Stimulated activated CD8-positive, alpha-beta memory T cell treated with anti-CD3 and anti-CD28 coated beads, Interleukin-4, amount 100 ng/mL, for 4 hours (primary cell): ENCODE measurements around the gene CBFA2T3.
"Not testable (repeated sequence)": the region's sequence is repeated elsewhere in the genome, so short reads cannot be mapped to it uniquely, and the experiment has no call there.

Experiments
- DNase-seq, 2 donors: peaks; one replicate each; pipeline ENCODE4 v3.0.0-alpha.2; 2020; ENCODE audit warnings: low read depth in 2 of 2, low spot score in 1 of 2

Gene CBFA2T3

DNA sequence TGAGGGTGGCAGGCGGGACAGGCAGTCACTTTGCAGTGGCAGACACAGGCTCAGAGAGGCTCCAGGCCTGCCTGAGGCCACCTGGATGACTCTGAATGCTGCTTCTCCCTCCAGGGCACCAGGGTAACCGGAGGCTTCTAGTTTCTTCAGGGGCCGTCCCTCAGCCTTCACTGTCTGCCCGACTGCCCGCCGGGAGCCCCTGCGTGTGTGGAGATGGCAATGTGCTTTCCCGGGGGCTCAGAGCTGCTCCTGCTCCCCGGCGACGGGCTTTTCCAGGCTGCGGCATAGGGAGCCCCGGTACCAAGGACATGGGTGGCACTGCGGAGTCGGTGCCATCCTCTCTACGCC lies 51.5 kb downstream of the CBFA2T3 start:
- no peak for DNase-seq

DNA sequence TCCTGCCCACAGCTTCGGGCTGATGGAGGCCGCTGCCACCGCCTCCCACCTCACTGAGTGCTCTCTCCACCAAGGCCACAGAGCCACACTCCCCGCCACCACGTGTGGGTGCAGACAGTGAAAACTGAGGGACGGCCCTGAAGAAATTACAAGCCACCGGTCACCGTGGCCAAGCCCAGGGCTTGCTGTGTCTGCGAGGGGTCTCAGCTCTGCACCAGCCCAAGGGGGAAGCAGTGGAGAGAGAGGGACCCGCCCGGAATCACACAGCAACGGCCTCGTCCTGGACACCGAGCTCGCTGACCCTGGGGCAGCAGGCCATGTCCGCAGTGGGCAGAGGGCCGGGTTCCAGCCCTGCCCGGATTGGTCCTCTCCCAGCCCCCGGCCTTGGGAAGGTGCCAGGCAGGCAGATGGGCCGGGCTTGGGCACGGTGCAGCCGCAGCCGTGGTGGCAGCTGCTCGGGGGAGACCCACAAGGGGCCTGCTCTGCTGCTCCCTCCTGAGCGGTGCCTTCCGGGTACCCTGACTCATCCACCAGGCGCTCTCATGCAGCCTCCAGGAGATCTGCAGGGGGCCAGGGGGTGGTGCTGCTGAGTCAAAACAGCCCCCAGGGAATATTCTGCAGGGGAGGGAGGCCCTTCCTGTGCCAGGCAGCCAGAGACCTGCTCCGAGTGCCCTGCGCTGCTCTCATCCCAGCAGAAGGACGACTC lies 52.0 kb downstream of the CBFA2T3 start:
- DNase-seq, result no peak

DNA sequence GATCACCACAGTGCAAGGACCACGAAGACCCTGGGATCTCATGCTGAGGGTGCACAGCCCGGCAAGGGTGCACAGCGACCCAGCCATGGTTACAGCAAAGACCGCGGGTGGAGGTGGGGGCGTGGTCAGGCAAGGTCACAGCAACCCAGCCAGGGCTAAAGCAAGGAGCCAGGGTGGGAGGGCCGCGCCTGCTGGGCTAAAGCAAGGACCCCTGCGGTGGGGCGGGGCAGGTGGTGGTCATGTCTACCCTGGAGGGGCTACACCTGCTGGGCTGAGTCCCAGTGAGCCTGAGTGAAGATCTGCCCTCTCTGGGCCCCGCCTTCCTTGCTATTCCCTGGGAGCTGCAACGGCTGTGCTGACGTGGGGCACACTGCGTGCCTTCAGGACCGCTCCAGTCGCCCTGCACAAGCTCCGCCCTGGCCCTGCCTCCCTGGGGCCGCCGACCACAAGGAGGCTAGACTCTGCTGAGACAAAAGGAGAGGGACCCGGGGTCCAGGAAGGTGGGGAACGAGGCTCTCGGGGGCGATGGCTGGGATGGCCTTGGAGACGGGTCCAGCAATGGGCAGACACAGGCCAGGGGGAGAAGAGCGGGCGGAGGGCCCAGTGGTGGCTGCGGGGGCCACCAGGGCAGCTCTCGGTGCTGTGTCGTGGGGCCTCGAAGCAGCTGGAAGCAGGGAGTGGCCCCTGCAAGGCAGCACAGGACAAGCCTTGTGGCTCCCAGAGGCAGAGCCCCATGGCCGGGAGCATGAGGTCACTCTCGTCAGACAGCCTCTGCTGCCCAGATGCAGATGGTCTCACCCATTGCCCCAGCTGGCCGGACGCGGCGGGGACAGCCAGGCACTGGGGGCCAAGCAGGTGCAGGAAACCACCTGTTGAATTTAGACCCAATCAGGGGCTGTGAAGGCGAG lies 52.8 kb downstream of the CBFA2T3 start:
- DNase-seq, result no peak

DNA sequence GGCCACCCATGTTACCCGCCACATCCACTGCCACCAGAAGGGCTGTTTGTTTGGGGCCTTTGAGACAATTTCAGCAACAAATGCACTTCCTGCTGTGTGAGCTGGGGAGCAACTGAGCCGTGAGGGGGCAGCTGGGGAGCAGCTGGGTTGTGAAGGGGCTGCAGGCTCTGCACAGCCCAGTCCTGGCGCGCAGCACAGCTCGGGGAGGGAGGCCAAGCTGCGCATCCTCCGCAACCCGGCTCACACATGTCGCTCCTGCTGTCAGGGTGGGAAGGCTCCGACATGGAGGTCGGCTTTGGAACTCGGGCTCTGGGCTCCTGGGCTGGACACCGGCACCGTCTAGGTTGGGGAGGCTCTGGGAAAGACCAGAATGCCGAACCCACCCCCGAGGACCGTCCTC lies 53.6 kb downstream of the CBFA2T3 start:
- DNase-seq, result no peak

DNA sequence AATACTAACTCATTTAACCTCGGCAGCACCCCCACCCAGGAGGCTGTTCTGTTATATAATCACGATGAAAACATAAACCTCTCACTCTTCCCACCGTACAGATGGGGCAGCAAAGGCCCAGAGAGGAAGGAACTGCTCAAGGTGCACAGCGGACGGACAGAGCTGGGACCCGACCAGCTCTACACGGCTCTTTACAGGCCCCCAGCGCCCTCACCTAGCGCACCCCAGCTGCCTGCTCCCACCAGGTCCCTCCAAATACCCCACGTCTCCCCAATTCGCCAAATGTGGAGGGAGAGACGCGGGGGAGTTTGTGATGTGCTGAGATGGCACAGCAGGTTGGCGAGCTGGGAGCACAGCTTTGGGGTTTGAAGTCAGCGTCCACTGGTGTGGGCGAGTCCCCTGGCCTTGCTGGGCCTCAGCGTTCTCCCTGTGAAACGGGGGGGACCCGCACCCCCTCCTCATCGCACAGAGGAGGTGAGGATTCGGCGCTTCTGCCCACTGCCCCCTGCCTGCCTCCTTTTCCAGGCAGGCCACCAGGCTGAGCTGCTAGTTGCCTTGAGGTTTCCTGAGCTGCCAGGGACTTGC lies 54.1 kb downstream of the CBFA2T3 start:
- DNase-seq, result no peak

DNA sequence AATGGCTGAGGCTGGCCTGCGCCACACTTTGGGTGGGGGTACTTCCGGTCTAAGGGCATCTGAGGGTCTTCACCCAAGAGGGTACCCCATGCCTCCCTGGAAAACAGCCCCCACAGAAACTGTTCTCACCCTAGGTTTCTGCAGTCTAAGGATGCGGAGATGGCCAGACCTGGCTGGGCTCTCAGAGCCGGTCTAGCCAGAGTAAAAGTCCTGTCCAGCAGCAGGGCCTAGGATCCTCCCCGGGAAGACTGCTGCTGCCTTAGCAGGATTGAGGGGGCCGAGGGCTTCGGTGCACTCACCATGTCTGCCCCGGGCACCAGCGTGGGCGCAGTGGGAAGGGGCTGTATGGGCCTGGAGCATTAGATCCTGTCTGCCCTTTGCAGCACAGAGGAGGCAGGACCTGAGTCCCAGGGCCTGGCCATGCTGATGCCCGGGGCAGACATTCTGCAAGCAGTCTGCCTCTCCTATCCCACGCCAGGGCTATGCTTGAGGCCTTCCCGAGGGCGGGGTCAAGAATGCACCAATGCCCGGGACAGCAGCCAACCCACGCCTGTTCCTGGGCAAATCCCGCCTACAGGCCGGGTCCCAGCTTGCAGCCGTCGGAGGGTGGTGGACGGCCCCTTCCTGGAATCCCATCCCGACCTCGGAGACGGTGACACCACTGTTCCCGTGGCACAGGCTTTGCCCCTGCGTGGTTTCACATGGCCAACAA lies 54.7 kb downstream of the CBFA2T3 start:
- DNase-seq, result no peak

DNA sequence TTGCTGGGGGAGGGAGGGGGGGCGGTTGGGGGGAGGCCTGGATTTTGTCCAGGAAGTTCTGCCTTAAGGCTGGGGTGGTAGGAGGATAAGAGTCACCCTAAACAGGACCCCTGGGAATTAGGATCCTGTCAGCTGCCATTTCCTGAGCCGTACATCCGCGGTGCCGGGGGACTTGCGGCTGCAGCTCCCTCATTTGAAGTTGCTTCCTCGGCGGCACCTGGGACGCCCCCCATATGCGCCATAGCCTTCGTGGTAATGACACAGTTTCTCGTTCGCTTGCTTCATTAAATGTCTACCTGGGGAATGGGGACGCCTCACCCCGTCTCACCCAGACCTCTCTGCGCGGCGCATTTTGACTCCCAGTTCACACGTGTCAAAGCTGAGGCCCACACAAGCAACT lies 55.4 kb downstream of the CBFA2T3 start:
- DNase-seq, result no peak

DNA sequence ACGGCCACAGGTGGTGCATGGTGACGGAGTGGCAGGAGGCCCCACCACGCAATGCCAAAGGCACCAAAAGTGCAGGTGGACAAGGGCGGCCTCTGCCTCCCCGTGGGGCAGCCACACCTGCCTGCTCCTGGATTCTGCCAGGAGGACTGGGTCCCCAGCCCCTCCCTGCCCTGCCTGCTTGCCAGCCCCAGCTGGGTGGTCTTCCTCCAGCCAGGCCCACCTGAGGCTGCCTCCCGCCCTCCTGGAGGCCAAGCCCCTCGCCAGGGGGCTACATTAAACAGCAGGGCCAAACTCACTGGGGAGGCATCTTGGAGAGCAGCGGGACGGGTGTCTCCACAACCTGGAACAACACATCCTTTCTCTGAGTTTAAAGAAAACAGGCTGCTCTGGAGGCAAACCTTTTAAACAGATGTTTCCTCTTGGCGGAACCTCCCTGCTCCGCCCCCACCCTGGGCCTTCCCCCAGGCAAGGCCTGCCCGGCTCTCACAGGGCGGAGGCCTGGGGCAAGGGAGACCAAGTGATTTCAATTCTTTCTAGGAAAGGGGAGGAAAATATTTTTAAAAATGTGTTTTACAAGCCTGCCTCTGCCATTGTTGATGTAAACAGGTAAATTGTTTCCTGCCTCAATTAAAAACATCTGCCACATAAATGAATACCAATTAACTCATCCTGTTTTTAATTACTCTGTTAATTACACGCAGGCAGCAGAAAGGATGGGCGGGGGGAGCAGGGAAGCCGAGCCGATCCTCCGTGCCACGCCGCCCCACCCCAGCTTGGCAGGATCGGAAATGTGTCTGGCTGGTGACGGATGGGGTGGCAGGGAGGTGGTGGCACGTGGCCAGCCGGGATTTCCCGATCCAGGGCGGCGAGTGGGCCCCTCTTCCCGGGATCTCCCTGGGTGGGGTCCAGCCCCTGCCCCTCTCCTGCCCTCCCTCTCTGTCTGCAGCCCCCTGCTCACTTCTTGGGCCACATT lies 56.1 kb downstream of the CBFA2T3 start:
- DNase-seq, result no peak

DNA sequence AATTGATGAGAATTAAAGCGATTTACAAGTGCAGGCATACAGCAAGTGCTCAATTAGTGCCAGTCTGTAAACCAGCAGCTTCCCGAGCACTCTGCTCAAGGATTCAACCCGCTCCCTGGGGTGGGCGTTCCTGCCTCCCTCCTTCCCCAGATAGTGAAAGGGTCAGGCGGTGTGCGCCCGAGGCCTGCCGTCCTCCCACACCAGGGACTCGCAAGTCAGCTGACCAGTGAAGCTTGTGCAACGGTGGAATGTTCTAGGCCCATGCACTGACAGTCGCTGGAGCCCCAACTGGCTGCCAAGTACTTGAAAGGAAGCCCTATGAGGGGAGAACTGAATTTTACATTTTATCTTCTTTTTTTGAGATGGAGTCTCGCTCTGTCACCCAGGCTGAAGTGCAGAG lies 57.1 kb downstream of the CBFA2T3 start:
- DNase-seq, result no peak

DNA sequence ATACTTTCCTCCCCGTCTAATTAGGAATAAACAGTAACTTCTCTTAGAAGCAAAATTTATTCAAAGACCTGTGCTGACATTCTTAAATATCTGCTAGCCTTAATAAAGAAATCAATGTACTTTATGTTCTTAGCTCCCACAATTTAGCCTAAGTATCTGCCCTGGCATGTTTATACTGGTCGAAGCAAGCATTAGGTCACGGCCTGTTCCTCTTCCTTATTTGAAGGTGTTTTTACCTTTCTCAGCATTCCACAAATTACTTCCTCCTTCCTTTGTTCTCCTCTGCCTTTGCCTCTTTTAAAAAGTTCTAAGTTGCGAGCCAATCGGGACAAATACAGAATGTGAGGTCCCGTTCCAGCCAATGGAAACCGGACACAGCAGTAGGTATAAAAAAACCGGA lies 58.1 kb downstream of the CBFA2T3 start:
- not testable (repeated sequence) for DNase-seq

DNA sequence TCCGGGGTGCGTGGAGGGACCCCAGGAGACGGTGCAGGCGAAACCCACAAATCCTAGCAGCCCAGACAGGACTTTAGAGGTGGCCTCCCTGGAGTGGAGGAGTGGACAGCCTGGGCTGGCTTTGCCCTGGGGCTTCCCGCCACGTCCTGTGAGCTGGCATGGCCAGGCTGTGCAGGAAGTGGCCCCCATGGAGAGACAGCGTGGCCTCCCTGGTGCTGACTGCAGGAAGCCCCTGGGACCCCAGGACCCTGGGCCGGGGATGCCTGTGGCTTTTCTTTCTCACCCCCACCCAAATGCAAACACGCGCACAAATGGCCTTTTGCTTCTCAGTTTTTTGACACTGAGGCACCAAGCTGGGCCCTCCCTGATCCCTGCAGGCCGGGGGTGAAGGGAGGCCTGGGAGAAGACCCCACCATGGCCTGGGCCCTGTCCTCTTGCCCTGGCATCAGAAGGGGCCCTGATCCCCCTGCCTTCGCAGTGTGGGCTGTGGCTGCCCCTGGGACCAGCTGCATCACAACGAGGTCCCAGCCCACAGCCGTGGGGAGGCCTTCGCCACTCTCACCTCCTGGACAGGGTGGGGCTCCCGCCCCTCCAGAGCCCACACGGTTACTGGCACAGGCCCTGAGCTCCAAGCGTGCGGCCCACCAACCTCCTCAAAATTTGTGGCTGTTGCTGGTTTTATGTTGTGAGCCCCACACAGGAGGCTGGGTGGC lies 58.9 kb downstream of the CBFA2T3 start:
- no peak for DNase-seq

DNA sequence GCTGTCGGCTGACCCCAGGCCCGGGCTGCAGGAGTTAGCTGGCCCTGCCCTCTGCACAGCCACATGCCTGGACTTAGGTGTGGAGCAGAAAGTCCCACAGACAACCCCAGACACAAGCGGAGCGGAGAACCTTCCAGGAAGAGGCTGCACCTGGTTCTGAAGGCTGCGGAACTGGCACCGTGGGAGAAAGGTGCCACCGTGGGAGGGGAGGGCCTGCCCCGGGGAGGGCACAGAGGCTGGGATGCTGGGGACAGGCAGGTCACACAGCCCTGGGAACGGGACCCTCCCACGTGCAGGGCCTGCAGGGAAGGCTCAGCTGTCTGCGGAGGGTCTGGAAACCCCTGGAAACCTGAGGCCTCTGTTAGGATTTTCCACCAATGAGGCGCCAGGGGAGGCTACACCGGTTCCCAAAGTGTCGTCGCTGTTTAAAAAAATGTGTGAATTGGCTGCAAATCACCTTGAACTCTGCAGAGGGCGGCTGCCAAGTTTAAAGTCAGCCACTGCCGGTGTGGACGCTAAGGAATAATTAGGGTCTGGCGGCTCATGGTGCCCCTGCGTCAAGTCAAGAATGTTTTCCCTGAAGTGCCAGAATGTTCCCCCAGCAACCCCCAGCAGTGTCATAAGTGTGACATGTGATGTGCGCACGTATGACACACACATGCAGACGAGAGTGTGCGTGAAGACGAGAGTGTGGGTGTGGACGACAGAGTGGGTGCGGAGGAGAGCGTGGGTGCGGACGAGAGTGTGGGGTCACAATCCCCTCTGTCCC lies 59.7 kb downstream of the CBFA2T3 start:
- no peak for DNase-seq

DNA sequence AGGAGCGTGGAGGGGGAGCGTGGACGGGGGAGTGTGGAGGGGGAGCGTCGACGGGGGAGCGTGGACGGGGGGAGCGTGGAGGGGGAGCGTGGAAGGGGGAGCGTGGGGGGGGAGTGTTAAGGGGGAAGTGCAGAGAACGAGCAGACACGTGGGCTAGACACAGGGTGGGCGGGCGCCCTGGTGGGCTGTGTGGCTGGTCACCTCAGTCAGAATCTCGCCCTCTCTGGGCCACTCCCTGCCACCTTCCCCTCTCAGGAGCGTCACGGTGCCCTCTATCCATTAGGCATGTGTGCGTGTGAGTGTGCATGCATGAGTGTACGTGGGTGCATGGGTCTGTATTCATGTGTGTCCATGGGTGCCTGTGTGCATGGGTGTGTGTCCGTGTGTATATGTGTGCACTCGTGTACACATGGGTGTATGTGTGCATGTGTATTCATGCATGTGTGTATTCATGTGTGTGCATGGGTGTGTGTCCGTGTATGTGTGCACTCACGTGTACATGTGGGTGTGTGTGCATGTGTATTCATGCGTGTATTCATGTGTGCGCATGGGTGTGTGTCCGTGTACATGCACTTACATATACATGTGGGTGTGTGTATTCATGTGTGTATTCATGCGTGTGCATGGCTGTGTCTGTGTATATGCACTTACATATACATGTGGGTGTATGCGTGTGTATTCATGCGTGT lies 61.2 kb downstream of the CBFA2T3 start:
- DNase-seq, result no peak

DNA sequence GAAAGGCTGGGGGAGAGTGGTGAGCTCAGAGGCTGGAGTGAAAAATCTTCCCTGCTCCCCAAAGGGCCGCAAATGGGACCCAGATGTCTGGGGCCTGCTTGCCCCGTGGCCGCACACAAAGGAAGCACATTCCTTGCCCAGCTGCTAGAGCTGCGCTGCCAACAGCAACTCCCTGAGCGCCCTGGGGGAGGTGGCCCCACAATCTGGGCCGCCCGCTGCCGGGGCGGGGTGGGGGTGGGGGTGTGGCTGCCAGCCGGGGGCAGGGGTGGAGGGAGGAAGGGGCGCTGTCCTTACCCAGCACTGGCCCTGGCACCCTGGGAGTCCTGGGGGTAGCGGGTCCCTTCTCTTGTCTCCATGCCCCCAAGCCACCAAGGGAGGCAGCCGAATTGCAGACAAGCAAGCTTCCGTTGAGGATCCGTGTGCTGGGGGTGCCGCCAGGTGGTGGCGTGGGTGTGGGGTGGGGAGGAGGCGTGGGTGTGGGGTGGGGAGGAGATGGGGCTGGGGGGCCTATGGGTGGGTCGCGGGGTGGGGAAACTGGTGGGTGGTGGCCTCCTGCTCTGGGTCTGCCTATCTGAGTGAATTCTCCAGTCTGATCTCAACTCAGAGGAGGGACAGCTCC lies 62.1 kb downstream of the CBFA2T3 start:
- DNase-seq, result no peak

DNA sequence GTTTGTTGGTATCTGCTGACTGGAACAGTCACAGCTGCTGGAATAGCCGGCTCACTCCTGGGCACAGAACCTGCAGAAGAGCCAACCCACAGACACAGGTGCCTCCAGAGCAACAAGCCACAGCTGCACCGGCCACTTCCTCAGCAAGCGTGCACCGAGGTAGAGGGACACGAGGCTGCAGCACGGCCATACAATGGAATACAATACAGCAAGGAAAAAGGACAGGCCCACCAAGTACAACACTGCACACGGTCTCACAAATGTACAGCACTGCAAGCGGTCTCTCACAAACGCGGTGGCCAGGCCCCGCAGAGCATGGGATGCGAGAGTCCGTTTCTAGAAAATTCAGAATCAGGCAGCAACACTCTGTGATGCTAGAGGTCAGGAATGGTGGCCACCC lies 63.1 kb downstream of the CBFA2T3 start:
- no peak for DNase-seq

DNA sequence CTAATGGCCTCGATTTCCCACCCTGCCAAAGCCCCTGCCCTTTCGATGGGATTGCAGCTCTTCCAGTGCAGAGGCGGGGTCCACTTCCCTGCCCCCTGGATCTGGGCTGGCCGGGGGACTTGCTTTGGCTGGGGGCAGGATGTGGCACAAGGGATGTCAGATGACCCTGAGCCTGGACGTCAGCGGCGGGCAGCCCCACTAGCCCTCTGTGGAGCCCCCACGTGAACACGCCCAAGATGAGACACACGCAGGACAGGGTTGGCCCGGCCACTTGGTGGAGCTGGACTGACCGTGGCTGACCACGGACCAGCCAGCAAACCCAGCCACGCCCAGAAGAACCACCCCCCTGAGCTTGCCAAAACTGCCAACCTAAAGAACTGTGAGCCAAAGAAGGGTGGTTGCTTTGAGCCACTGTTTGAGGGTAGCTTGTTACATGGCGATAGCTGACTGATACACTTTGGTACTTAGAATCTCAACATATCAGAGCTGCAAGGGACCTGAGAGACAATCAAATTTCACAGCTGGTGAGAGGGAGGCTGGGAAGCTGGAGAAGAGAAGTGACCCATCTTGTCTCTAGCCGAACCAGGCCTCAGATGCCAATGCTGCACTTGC lies 63.9 kb downstream of the CBFA2T3 start:
- no peak for DNase-seq

DNA sequence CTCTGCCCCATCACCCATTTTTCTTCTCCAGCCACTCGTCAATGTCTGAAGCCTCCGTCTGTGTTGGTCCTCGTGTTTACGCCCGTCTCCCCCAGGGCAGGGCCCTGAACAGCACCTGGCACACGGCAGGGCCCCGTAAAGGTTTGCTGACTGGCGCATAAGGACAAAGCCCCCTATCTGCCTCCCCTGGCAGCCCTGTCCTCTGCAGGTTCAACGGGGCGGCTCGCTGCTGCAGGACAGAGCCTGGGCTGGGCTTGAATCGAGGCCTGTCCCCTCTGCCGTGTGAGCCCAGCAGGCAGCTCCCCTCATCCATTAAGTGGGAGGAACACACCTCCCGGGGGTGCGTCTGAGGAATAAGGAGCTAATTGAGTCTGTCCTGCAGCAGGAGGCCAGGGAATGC lies 64.5 kb downstream of the CBFA2T3 start:
- DNase-seq, result no peak

DNA sequence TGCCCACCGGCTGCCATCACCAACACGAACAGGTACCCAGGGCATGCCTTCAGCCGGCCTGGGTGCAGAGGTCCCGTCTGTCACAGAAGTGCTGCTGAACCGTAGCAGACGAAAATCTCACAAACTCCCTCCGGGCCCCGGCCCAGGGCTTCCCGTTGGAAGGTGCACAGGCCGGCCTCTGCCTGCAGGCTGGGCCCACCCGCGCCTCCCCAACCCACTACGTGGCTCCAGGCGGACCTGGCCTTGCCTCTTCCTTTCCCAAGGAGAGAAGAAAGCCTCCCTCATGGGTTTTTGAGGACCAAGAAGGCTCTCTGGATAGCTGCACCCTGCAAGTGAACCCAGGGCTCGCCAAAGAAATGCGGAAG lies 65.1 kb downstream of the CBFA2T3 start:
- no peak for DNase-seq
